ENCODE data around the gene PLXNA4.

PLXNA4 gene

DNA sequence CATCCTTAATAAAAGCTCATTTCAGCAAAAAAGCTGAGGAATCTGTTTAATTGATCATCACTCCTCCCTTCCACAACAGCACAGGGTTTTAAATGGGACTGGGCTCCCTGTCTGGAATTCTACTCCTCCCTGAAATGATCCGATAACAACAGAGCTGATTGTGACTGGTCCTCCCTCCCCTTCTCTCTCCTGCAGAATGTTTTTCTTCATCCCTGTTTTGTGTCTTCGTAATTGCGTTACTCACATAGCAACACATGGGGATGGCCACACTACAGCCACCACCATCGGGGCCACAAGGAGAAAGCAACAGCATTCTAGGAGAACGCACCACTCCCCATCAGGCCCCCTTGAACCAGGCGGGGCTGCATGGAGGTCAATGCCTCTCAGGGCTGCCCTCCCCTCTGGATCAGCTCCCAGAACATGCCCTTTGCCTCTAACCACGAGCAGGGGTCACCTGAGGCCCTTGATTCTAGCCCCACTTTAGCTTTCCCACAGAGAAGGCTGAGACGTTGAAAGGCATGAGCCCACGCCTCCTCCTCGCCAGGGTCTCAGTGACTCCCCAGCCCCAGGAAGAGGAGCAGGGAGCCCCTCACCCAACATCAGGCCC lies 152.6 kb downstream of the PLXNA4 start:
- Mint-ChIP-seq H3K27me3 (no peaks in the 10 kb centered on the region), H3K4me3 (no peak overlapping the region), H3K9me3 (peaks cover 4% of the 10 kb centered on the region), H3K4me1 (ENCODE audit: low read depth) (peaks cover 11% of the 10 kb centered on the region), H3K27ac (no peak overlapping the region), H3K36me3 (ENCODE audit: low read depth) (no peaks in the 10 kb centered on the region)
- no peak for DNase-seq

DNA sequence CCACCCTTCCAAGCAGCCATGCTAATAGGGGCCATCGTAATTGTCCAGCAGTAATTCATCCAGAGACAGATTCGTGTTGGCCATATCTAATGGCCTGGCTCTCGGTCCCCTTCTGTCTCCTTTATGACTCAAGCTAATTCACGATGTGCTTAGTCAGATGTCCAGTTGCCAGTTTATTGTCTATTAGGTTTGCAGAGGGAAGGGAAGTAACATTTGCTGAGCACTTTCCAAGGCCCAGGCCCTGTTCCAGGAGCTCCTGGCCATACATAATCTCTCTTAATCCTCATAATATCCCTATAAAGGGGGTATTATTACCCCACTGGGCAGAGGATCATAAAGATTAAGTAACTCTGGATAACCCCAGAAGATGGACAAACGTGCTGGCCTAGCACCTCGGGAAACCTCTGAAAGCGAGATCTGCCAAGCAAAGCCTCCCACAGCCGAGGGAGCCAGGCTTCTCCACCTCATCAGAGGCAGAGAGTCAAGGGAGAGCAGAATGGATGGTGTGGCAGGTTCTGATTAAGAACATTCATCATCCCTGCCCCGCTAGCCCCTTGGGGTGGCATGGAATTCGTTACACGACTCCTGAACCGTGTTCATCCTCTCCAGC lies 153.7 kb downstream of the PLXNA4 start:
- no peaks in the 10 kb centered on the region for H3K36me3 Mint-ChIP-seq (ENCODE audit: low read depth)
- no peak for DNase-seq
- H3K27ac Mint-ChIP-seq = no peak overlapping the region
- H3K27me3 Mint-ChIP-seq = no peaks in the 10 kb centered on the region
- no peak overlapping the region for H3K4me3 Mint-ChIP-seq
- peaks cover 10% of the 10 kb centered on the region for H3K4me1 Mint-ChIP-seq (ENCODE audit: low read depth)
- H3K9me3 Mint-ChIP-seq = peaks cover 4% of the 10 kb centered on the region

DNA sequence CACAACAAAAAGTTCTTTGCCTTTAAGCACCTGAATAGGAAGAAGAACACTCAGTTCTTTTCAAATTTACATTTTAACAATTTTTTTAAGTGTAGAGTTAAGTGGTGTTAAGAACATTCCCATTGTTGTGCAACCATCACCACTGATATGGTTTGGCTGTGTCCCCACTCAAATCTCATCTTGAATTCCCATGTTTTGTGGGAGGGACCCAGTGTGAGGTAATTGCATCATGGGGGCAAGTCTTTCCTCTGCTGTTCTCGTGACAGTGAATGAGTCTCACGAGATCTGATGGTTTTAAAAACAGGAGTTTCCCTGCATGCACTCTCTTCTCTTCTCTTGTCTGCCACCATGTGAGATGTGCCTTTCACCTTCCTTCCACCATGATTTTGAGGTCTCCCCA lies 155.7 kb downstream of the PLXNA4 start:
- peaks cover 4% of the 10 kb centered on the region for H3K9me3 Mint-ChIP-seq
- peaks cover 2% of the 10 kb centered on the region for H3K4me1 Mint-ChIP-seq (ENCODE audit: low read depth)
- no peak for DNase-seq
- H3K27me3 Mint-ChIP-seq = no peaks in the 10 kb centered on the region
- no peaks in the 10 kb centered on the region for H3K36me3 Mint-ChIP-seq (ENCODE audit: low read depth)
- no peak overlapping the region for H3K27ac Mint-ChIP-seq
- H3K4me3 Mint-ChIP-seq = no peak overlapping the region

DNA sequence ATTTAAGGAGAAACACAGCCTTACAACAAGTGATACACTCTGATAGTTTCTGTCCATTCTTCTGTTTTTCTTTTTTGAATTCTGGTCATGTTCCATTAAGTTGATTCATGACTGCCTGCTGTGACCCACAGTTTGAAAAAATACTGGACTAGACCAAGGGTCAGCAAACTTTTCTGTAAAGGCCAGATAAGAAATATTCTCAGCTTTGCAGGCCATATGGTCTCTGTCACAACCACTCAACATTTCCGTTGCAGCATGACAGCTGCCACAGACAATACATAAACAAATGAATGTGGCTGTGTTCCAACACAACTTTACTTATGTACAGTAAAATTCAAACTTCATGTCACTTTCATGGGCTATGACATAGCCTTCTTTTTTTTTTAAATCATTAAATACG lies 156.7 kb downstream of the PLXNA4 start:
- Mint-ChIP-seq H3K27ac (no peak overlapping the region), H3K36me3 (ENCODE audit: low read depth) (no peaks in the 10 kb centered on the region), H3K4me1 (ENCODE audit: low read depth) (no peaks in the 10 kb centered on the region), H3K9me3 (peaks cover 4% of the 10 kb centered on the region), H3K4me3 (no peak overlapping the region), H3K27me3 (no peaks in the 10 kb centered on the region)
- DNase-seq = no peak

DNA sequence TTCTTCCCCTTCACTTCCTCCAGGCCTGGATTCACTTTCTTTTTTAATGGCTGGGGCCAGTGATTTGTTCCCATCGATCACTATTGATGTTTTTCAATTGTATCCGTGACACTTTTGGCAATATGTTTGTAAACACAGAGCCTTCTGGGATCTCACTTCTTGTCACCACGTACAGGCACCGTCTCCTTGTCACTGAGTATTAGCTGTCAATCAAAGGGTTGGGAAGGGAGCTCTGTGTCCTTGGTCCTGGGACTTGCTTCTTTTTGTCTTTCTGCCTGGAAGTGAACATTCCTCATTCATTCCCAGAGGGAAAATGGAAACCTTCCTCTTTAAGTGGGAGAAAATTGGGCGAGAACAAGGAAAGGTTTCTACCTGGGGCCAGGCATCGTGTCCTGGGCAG lies 157.4 kb downstream of the PLXNA4 start:
- H3K4me1 Mint-ChIP-seq (ENCODE audit: low read depth) = no peaks in the 10 kb centered on the region
- DNase-seq = no peak
- no peaks in the 10 kb centered on the region for H3K27me3 Mint-ChIP-seq
- H3K27ac Mint-ChIP-seq = no peak overlapping the region
- H3K9me3 Mint-ChIP-seq = peaks cover 4% of the 10 kb centered on the region
- H3K4me3 Mint-ChIP-seq = no peak overlapping the region
- H3K36me3 Mint-ChIP-seq (ENCODE audit: low read depth) = no peaks in the 10 kb centered on the region

DNA sequence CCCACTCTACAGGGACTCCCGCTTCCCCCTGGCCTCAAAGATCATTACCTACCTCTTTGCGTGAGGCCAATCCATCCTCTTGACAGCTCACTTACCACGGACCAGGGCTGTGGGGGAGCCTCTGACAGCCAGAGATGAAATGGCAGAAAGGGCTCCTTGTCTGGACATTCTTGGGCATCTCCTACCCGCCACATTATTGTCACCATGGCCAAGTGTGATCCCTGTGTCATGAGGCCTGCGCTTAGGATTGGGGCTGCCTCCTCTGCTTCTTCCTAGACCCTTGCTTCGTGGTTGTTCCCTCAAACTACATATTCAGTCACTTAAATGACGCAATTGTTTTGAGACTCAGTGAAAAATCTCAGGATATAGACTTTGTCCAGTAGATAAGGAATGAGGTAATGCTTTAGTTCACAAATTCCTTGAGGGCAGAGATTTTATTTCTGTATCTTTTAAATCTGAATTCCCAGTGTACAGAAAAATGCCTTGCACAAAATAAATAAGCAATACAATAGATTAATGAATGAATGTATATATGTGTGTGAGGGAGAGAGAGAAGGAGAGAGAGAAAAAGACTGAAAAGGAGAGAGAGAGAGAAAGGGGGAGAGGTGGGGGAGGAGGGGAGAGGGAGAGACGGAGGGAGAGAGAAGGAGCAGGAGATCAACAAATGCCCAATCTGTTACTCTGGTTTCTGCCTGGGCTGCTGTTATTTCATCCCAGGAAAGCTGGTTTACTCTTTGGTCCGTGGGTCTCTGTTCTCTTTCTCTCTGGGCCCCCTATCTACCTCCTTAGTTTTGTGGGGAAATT lies 159.0 kb downstream of the PLXNA4 start:
- Mint-ChIP-seq H3K9me3 (peaks cover 4% of the 10 kb centered on the region), H3K4me1 (ENCODE audit: low read depth) (no peaks in the 10 kb centered on the region), H3K4me3 (no peak overlapping the region), H3K27ac (no peak overlapping the region), H3K27me3 (no peaks in the 10 kb centered on the region), H3K36me3 (ENCODE audit: low read depth) (no peaks in the 10 kb centered on the region)
- DNase-seq = no peak

DNA sequence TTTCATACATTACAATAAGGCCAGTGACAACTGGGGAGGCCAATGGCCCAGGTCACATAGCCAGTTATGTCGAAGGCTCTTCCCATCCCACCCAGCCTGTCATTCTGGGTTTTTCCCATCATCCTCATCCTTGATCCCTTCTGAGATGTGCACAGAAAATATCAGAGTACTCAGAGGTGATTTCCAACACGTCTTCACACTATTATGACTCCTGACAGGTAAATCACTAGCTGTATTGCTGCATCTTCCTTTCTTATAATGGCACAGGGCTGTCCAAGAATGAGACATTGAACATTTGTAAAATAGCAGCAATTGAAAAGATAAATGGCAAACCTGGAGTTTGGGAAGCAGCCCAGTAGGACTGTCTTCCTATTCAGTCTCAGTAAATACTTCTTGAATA lies 159.9 kb downstream of the PLXNA4 start:
- Mint-ChIP-seq H3K27ac (no peak overlapping the region), H3K36me3 (ENCODE audit: low read depth) (no peaks in the 10 kb centered on the region), H3K9me3 (peaks cover 4% of the 10 kb centered on the region), H3K4me3 (no peak overlapping the region), H3K4me1 (ENCODE audit: low read depth) (no peaks in the 10 kb centered on the region), H3K27me3 (no peaks in the 10 kb centered on the region)
- DNase-seq = no peak

DNA sequence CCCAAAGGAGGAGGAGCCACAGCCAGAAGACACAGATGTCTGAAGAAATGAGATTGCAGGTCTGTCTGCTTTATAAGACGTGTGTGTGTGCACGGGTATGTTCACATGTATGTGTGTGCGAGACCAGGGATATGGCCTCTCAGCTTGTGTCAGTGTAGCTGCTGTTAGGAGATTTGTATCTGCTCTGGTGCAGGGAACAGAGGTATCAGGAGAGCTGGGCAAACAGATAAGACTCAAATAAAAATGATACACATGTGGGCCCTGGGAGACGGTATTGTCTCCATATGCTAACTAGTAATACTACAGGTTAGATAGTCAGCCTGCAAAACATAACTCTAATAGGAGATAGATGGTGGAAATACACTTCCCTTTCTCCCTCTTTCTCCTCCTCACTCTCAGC lies 161.0 kb downstream of the PLXNA4 start:
- H3K36me3 Mint-ChIP-seq (ENCODE audit: low read depth) = no peaks in the 10 kb centered on the region

DNA sequence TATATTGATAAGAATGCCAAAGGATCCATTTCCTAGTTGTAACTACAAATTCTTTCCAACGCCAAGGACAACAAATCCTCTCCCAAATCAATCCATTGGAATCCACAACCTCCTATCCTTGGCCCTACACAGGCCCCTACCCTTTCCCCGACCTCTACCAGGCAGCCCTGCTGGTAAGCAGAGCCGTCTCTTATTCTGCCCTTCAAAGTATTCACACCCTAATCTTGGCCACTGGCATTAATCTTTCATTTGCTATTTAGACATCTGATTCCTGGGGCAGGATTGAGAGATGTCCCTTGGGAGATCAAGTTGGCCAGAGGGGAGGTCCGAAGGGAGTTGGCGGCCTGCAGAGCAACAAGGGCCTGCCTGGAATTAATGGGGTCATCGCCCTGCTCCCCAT lies 161.4 kb downstream of the PLXNA4 start:
- H3K4me1 Mint-ChIP-seq (ENCODE audit: low read depth) = no peaks in the 10 kb centered on the region
- no peaks in the 10 kb centered on the region for H3K9me3 Mint-ChIP-seq
- no peaks in the 10 kb centered on the region for H3K27me3 Mint-ChIP-seq
- no peaks in the 10 kb centered on the region for H3K36me3 Mint-ChIP-seq (ENCODE audit: low read depth)
- H3K4me3 Mint-ChIP-seq = no peak overlapping the region
- H3K27ac Mint-ChIP-seq = no peak overlapping the region
- no peak for DNase-seq

More for the DNA sequence above, 161.0 kb downstream of the PLXNA4 start:
- Mint-ChIP-seq H3K4me1 (ENCODE audit: low read depth) (no peaks in the 10 kb centered on the region), H3K27me3 (no peaks in the 10 kb centered on the region), H3K9me3 (no peaks in the 10 kb centered on the region), H3K27ac (no peak overlapping the region), H3K4me3 (no peak overlapping the region)
- no peak for DNase-seq

DNA sequence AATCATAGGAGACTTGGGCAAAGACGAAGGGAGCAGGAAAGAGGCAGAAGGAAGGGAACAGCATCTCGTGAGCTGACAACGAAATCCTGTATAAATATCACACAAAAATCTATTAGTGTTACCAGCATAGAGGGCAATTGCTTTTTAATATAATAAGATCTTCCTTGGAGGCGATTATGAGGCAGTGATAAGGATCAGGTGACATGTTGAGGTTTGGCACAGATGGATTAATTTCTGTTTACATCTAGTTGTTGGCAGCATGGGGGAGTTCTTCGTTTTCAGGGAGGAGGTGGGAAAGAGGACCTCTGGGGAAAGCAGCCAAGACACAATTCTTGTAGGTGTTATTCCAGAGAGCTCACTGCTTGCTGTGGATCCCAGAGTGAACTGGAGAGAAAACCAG lies 163.8 kb downstream of the PLXNA4 start:
- no peaks in the 10 kb centered on the region for H3K4me1 Mint-ChIP-seq (ENCODE audit: low read depth)

DNA sequence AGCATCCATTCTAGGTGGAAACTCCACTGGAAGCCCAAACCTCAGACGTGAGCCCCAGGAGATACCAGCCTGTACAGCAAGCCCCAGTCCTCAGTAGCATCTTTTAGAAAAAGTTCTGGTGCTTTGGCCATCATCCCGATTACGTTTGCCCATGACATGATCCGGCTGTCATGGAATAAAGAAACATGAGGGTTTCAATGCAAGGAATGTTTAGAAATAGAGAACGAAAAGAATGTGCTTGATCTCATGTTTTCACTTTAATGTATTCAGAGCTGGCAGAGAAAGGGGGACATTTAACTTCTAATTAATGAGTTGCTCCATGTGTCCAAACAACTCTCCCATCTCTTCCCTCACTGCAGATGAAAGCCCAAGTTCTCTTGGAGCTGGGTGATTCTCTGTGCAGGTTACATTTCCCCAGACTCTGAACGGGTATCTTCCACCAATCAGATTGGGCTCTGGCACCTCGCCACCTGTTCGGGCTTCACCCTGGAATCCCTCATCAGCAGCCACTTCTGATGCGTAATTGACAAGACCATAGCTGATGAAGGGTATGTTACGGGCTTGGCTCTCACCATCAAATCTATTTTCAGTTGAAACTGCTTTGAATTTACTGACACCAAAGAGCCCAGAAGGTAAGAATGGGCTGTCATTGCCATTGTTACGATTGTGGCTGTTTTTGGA lies 165.3 kb downstream of the PLXNA4 start:
- Mint-ChIP-seq H3K36me3 (ENCODE audit: low read depth) (no peaks in the 10 kb centered on the region), H3K27ac (no peak overlapping the region), H3K4me3 (no peak overlapping the region), H3K27me3 (peaks cover 3% of the 10 kb centered on the region), H3K4me1 (ENCODE audit: low read depth) (no peaks in the 10 kb centered on the region), H3K9me3 (no peaks in the 10 kb centered on the region)
- no peak for DNase-seq

More for the DNA sequence above, 163.8 kb downstream of the PLXNA4 start:
- no peaks in the 10 kb centered on the region for H3K36me3 Mint-ChIP-seq (ENCODE audit: low read depth)
- peaks cover 3% of the 10 kb centered on the region for H3K27me3 Mint-ChIP-seq
- no peak for DNase-seq
- no peak overlapping the region for H3K4me3 Mint-ChIP-seq
- no peak overlapping the region for H3K27ac Mint-ChIP-seq
- no peaks in the 10 kb centered on the region for H3K9me3 Mint-ChIP-seq

DNA sequence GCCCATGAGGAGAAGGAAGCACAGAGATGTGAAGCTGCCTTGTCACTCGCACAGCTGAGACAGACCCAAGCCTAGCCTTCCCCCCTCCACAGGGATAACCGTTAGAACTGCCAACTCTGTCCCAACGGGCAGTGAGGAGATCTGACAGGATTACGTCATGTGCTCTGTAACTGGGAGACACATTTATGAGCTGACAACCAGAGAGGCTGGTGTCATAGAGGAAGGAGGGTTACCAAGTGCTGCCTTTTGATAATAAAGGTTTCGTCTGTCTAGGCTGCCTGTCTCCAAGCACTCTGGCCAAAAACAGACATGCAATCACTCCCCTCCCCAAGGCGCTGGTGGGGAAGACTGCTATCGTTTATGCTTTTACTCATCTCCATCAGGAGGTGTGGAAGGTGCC lies 165.9 kb downstream of the PLXNA4 start:
- no peak overlapping the region for H3K27ac Mint-ChIP-seq
- H3K4me3 Mint-ChIP-seq = no peak overlapping the region
- H3K4me1 Mint-ChIP-seq (ENCODE audit: low read depth) = no peaks in the 10 kb centered on the region
- H3K9me3 Mint-ChIP-seq = no peaks in the 10 kb centered on the region
- peaks cover 3% of the 10 kb centered on the region for H3K27me3 Mint-ChIP-seq
- no peak for DNase-seq
- H3K36me3 Mint-ChIP-seq (ENCODE audit: low read depth) = no peaks in the 10 kb centered on the region

DNA sequence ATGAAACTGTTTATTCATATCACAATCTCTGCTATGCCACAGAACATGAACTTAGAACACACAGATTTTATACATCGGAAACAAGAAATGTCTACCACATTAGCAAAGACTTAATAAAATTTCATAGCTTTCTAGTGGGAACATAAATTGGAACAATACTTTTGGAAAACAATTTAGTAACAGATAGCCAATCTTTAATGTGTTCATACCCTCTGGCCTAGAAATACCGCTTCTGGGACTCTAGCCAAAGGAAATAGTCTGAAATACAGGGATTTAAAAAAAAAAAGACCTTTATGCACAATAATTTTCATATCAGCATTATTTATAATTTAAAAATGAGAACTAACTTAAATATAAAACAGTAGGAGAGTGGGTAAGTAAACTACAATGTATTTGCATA lies 168.5 kb downstream of the PLXNA4 start:
- no peak overlapping the region for H3K27ac Mint-ChIP-seq
- peaks cover 3% of the 10 kb centered on the region for H3K27me3 Mint-ChIP-seq
- H3K9me3 Mint-ChIP-seq = no peaks in the 10 kb centered on the region
- no peak overlapping the region for H3K4me3 Mint-ChIP-seq
- no peaks in the 10 kb centered on the region for H3K36me3 Mint-ChIP-seq (ENCODE audit: low read depth)
- H3K4me1 Mint-ChIP-seq (ENCODE audit: low read depth) = no peaks in the 10 kb centered on the region
- DNase-seq = no peak

DNA sequence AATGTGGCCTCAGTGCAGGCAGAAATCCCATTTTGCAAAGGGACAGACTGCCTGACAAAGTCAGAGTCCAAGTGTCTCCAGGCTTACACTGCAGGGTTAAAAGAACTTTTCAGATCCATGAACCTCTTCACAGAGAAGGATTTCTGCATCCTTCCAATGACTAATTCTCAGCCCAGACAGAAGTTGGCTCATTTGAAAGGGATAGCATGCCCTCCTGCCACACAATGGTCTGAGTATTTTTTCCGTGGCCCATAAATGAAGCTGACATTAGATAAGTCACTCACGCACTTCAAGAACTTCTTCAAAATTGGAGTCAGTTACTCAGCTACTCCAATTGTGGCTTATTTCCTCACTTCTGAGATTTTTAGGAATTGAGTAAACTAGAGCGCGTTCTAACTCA lies 170.2 kb downstream of the PLXNA4 start:
- Mint-ChIP-seq H3K9me3 (peaks cover 4% of the 10 kb centered on the region), H3K4me1 (ENCODE audit: low read depth) (no peaks in the 10 kb centered on the region), H3K27me3 (peaks cover 3% of the 10 kb centered on the region), H3K36me3 (ENCODE audit: low read depth) (no peaks in the 10 kb centered on the region), H3K27ac (no peak overlapping the region), H3K4me3 (no peak overlapping the region)
- no peak for DNase-seq

DNA sequence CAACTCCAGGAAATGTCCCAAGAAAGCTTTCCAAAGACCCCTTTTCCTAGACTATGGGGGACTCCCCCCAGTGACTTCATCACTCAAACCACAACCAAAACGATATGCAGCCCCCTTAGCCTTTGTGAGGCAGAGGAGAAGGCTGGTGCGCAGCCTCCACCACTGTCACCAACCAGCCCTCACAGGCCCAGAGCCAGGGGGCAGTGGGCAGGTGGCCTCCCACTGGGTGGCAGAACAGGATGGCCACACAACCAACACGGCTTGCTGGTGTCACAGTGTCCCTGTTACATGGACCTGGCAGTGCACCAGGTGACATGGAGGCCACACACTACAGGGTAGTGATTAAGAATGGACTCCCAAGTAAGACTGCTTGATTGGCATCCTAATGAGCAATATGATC lies 172.0 kb downstream of the PLXNA4 start:
- no peaks in the 10 kb centered on the region for H3K27me3 Mint-ChIP-seq
- DNase-seq = no peak
- peaks cover 4% of the 10 kb centered on the region for H3K9me3 Mint-ChIP-seq
- no peak overlapping the region for H3K27ac Mint-ChIP-seq
- H3K36me3 Mint-ChIP-seq (ENCODE audit: low read depth) = no peaks in the 10 kb centered on the region
- H3K4me1 Mint-ChIP-seq (ENCODE audit: low read depth) = no peaks in the 10 kb centered on the region
- H3K4me3 Mint-ChIP-seq = no peak overlapping the region
